Prostate gland (tissue), 2 donors: ENCODE measurements around the gene EPS8L3.

Experiments
- CTCF ChIP-seq, 4 experiments: fragments of 200-600 bp in 2 of 4; fragments of 450-650 bp in 2 of 4; sonication (generic) in 2 of 4; IDR thresholded peaks; 1 replicate in 3 of 4; 2 replicates in 1 of 4; pipeline ENCODE4 v1.5.1; 2016 to 2019; ENCODE audit warnings: antibody characterized with exemption in 4 of 4, mild to moderate bottlenecking in 2 of 4, moderate library complexity in 2 of 4
- POLR2A ChIP-seq: fragments of 450-650 bp; IDR thresholded peaks from one replicate; pipeline ENCODE4 v1.6.1; 2016; ENCODE audit warnings: antibody characterized with exemption, mild to moderate bottlenecking
- POLR2AphosphoS5 ChIP-seq: sonication (generic); formaldehyde crosslinking; IDR thresholded peaks from one replicate; pipeline ENCODE4 v1.6.1; 2017; ENCODE audit warnings: antibody characterized with exemption

- TF ChIP-seq CTCF (IDR thresholded peaks at IDR 0.05) (no peak), POLR2A (no peak), POLR2AphosphoS5 (no peak)
Measured at GRCh38 chr1:109751531-109752260, 12.0 kb downstream of the EPS8L3 start.
